Endothelial cell of umbilical vein (primary cell): ENCODE data around the gene CCL8. TPM values are rescaled to one million over a fixed set of nuclear protein-coding genes. Genes with fewer than 3 reads are reported as not detected.

Experiments
- BruUV-seq: library from RNA; stranded (reverse); fragments of 400-500 nt; replicated peaks from 2 replicates; lab custom pipeline; 2021; lab: Mats Ljungman, UMichigan
- CTCF ChIA-PET: fragments of 300-600, 350-600 bp; sonication (Branson Sonifier 250); formaldehyde crosslinking; loops from one replicate; lab custom pipeline; 2021; ENCODE audit warnings: antibody characterized with exemption, inconsistent platforms; lab: Charles Lee
- POLR2A ChIA-PET: fragments of 300-600, 350-600 bp; sonication (Branson Sonifier 250); formaldehyde crosslinking; loops from one replicate; lab custom pipeline; 2021; ENCODE audit warnings: antibody characterized with exemption, inconsistent platforms; lab: Charles Lee
- DNase-seq: peaks from one replicate; pipeline ENCODE4 v3.0.0-alpha.2; 2011; ENCODE audit warnings: low read depth, low spot score
- FAIRE-seq: peaks from 2 replicates; lab custom pipeline; 2011; peaks lifted over from hg19 to GRCh38; lab: Jason Lieb, UNC
- H2AFZ ChIP-seq: 2 replicates; pipeline ENCODE4 v1.6.0; 2012; ENCODE audit warnings: low read depth, low read length, control low read depth, inconsistent platforms
- H3K27ac ChIP-seq: 2 replicates; pipeline ENCODE4 v1.5.1; 2011; ENCODE audit warnings: low read depth, mild to moderate bottlenecking, control low read depth, low read length, moderate library complexity; ENCODE audit not compliant: insufficient read depth
- H3K27me3 ChIP-seq, 2 experiments: 2 replicates each; pipeline versions ENCODE4 v1.6.0 to v1.6.1; 2011; ENCODE audit warnings: low read length in 2 of 2, mixed read lengths in 1 of 2; ENCODE audit not compliant: control insufficient read depth in 2 of 2, insufficient read depth in 2 of 2
- H3K36me3 ChIP-seq, 2 experiments: 2 replicates in 1 of 2; 3 replicates in 1 of 2; pipeline ENCODE4 v1.5.1; 2011; ENCODE audit warnings: low read length in 2 of 2, mild to moderate bottlenecking in 1 of 2, moderate library complexity in 1 of 2; ENCODE audit not compliant: control insufficient read depth in 2 of 2, insufficient read depth in 2 of 2; ENCODE audit errors: extremely low read depth in 1 of 2
- H3K4me1 ChIP-seq: 3 replicates; pipeline ENCODE4 v1.5.1; 2011; ENCODE audit warnings: mild to moderate bottlenecking, low read length; ENCODE audit not compliant: control insufficient read depth, insufficient read depth; ENCODE audit errors: extremely low read depth
- H3K4me2 ChIP-seq: 2 replicates; pipeline ENCODE4 v1.6.1; 2011; ENCODE audit warnings: low read length, control low read depth, mixed read lengths; ENCODE audit not compliant: insufficient read depth
- H3K4me3 ChIP-seq, 3 experiments: fragments of 200-600 bp in 1 of 3; sonication (generic), shearing (Covaris generic) in 1 of 3; replicated peaks in 1 of 3; 2 replicates each; pipeline ENCODE4 v1.5.1; 2011 to 2016; ENCODE audit warnings: control low read depth in 3 of 3, low read length in 3 of 3, mild to moderate bottlenecking in 2 of 3, inconsistent platforms in 1 of 3, low read depth in 1 of 3, moderate library complexity in 1 of 3; ENCODE audit not compliant: insufficient read depth in 1 of 3
- H3K79me2 ChIP-seq: 2 replicates; pipeline ENCODE4 v1.6.0; 2012; ENCODE audit warnings: low read length, inconsistent platforms; ENCODE audit not compliant: control insufficient read depth, insufficient read depth
- H3K9ac ChIP-seq: replicated peaks from 2 replicates; pipeline ENCODE3; 2011; ENCODE audit warnings: low read length, control low read depth; ENCODE audit not compliant: insufficient read depth; ENCODE audit errors: extremely low read depth
- H3K9me1 ChIP-seq: replicated peaks from 3 replicates; pipeline ENCODE4 v1.6.0; 2011; ENCODE audit warnings: mild to moderate bottlenecking, low read length; ENCODE audit not compliant: control insufficient read depth, insufficient read depth; ENCODE audit errors: extremely low read depth
- H3K9me3 ChIP-seq: replicated peaks from 2 replicates; pipeline ENCODE4 v1.5.1; 2012; ENCODE audit warnings: low read length, inconsistent platforms; ENCODE audit not compliant: control insufficient read depth, insufficient read depth
- H4K20me1 ChIP-seq: replicated peaks from 2 replicates; pipeline ENCODE3; 2011; ENCODE audit warnings: mild to moderate bottlenecking, low read length; ENCODE audit not compliant: control insufficient read depth, insufficient read depth; ENCODE audit errors: extremely low read depth
- EZH2 ChIP-seq: IDR thresholded peaks from 2 replicates; pipeline ENCODE4 v1.6.1; 2012; ENCODE audit warnings: borderline replicate concordance, low read depth, mild to moderate bottlenecking, moderate library complexity, low read length, inconsistent platforms; ENCODE audit not compliant: severe bottlenecking
- FOS ChIP-seq: IDR thresholded peaks from 2 replicates; pipeline ENCODE4 v1.6.1; 2011; ENCODE audit warnings: mild to moderate bottlenecking, low read length, moderate library complexity, borderline replicate concordance; ENCODE audit not compliant: insufficient read depth
- MYC ChIP-seq: IDR thresholded peaks from one replicate; pipeline ENCODE4 v1.6.1; 2011; ENCODE audit warnings: mild to moderate bottlenecking, low read depth, low read length
- POLR2AphosphoS5 ChIP-seq: IDR thresholded peaks from 2 replicates; pipeline ENCODE4 v1.6.1; 2012; ENCODE audit warnings: low read depth, mild to moderate bottlenecking, control low read depth, low read length, moderate library complexity; ENCODE audit not compliant: insufficient read depth
- dilution Hi-C: fragments of 300-500 bp; cut with MboI; formaldehyde crosslinking; loops from one replicate; pipeline ENCODE4 v1.15.0; 2019; ENCODE audit warnings: low sequenced_read_pairs; ENCODE audit not compliant: extremely low pct_ligation_motif_present
- intact Hi-C: fragments of 100-400 bp; cut with micrococcal nuclease; formaldehyde crosslinking; loops from one replicate; pipeline ENCODE4 v1.10.0; 2022
- polyA plus RNA-seq, 4 experiments: library from polyadenylated mRNA; depleted of rRNA in 3 of 4; stranded (reverse) in 3 of 4; unstranded in 1 of 4; fragments of >200 nt; gene quantifications; 2 replicates each; pipeline versions ENCODE4 v1.2.1 to v1.2.3, GENCODE V29; 2011 to 2012; ENCODE audit warnings: missing spikeins in 1 of 4
- total RNA-seq: library from RNA; stranded (reverse); gene quantifications from 2 replicates; pipeline ENCODE4 v1.2.3, GENCODE V29; 2021
- TF ChIP-seq, protein P1 (sequence below), 2 donors: IDR thresholded peaks; 1 replicate in 1 of 2; 2 replicates in 1 of 2; pipeline ENCODE4 v1.5.1; 2011; ENCODE audit warnings: low read length in 2 of 2, mild to moderate bottlenecking in 2 of 2, moderate library complexity in 2 of 2, control low read depth in 1 of 2, inconsistent platforms in 1 of 2, low read depth in 1 of 2; ENCODE audit not compliant: insufficient read depth in 1 of 2; ENCODE audit errors: extremely low read depth in 1 of 2
- TF ChIP-seq, protein P2 (sequence below): IDR thresholded peaks from 2 replicates; pipeline ENCODE4 v1.6.1; 2011; ENCODE audit not compliant: insufficient read depth, insufficient read length

CCL8 gene
- total and polyA plus RNA-seq, 2 donors (not counting 3 experiments of a cell fraction or from before 2014, with no cell fraction given): not detected

GRCh38 chr17:34351096-34351495 is 31.9 kb downstream of the CCL8 start:
- BruUV-seq: no TSS peak
- Histone ChIP-seq H3K27me3 (peaks cover 4 to 5% of the 10 kb centered on the region in 2 experiments), H3K9me3 (no peaks in the 10 kb centered on the region), H4K20me1 (no peaks in the 10 kb centered on the region), H3K79me2 (no peaks in the 10 kb centered on the region), H3K4me1 (no peaks in the 10 kb centered on the region), H2AFZ (no peak overlapping the region), H3K4me3 (no peak overlapping the region), H3K9ac (no peak overlapping the region), H3K9me1 (no peaks in the 10 kb centered on the region), H3K27ac (no peak overlapping the region), H3K4me2 (no peak overlapping the region), H3K36me3 (no peaks in the 10 kb centered on the region)
- POLR2A ChIA-PET: no interaction called here
- dilution Hi-C loops: no loop called here
- DNase-seq (no peak), FAIRE-seq (no peak)
- intact Hi-C loops: no loop called here
- TF ChIP-seq, protein P1, sequence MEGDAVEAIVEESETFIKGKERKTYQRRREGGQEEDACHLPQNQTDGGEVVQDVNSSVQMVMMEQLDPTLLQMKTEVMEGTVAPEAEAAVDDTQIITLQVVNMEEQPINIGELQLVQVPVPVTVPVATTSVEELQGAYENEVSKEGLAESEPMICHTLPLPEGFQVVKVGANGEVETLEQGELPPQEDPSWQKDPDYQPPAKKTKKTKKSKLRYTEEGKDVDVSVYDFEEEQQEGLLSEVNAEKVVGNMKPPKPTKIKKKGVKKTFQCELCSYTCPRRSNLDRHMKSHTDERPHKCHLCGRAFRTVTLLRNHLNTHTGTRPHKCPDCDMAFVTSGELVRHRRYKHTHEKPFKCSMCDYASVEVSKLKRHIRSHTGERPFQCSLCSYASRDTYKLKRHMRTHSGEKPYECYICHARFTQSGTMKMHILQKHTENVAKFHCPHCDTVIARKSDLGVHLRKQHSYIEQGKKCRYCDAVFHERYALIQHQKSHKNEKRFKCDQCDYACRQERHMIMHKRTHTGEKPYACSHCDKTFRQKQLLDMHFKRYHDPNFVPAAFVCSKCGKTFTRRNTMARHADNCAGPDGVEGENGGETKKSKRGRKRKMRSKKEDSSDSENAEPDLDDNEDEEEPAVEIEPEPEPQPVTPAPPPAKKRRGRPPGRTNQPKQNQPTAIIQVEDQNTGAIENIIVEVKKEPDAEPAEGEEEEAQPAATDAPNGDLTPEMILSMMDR (IDR thresholded peaks at IDR 0.05; ENCODE audit: extremely low read depth in 1 of 2, insufficient read depth in 1 of 2, low read depth in 1 of 2, low read length in 2 of 2): no peak
- TF ChIP-seq, protein P2, sequence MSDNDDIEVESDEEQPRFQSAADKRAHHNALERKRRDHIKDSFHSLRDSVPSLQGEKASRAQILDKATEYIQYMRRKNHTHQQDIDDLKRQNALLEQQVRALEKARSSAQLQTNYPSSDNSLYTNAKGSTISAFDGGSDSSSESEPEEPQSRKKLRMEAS: no peak
- CTCF ChIA-PET: interaction anchor here (5.7 kb wide), 1 partner anchor 10 kb away, joined by 30 read pairs; no protein-coding TSS in a partner anchor

DNA sequence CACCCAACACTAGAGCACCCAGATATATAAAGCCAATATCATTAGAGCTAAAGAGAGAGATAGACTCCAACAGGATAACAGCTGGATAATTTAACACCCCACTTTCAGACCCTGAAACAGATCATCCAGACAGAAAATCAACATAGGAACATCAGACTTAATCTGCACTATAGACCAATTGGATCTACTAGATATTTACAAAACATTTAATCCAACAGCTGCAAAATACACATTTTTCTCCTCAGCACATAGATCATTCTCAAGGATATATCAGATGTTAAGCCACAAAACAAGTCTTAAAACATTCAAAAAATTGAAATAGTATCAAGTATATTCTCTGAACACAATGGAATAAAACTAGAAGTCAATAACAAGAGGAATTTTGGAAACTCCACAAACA is 33.0 kb downstream of the CCL8 start:
- ChIA-PET CTCF (interaction anchor here (5.7 to 13.6 kb wide), 2 partner anchors 9 to 149 kb away, joined by 30 to 561 read pairs; no protein-coding TSS in a partner anchor), POLR2A (no interaction called here)
- Histone ChIP-seq H3K9me1 (no peaks in the 10 kb centered on the region), H3K27ac (no peak overlapping the region), H3K79me2 (no peaks in the 10 kb centered on the region), H4K20me1 (no peaks in the 10 kb centered on the region), H3K4me1 (no peaks in the 10 kb centered on the region), H3K9me3 (no peaks in the 10 kb centered on the region), H3K4me3 (no peak overlapping the region), H3K36me3 (no peaks in the 10 kb centered on the region), H3K27me3 (peaks cover 4 to 6% of the 10 kb centered on the region in 2 experiments), H3K9ac (no peak overlapping the region), H3K4me2 (no peak overlapping the region), H2AFZ (no peak overlapping the region)
- intact Hi-C loops: no loop called here
- no peak for FAIRE-seq
- no TSS peak for BruUV-seq
- TF ChIP-seq, protein P2: no peak
- TF ChIP-seq POLR2AphosphoS5 (no peak), EZH2 (no peak), MYC (no peak), FOS (no peak)
- TF ChIP-seq, protein P1 (IDR thresholded peaks at IDR 0.05; ENCODE audit: extremely low read depth in 1 of 2, insufficient read depth in 1 of 2, low read depth in 1 of 2, low read length in 2 of 2): no peak
- dilution Hi-C loops: no loop called here
- no peak for DNase-seq
